GM18951 (cell line): ENCODE measurements around the gene CBX4.
"Not testable (repeated sequence)": the region's sequence is repeated elsewhere in the genome, so short reads cannot be mapped to it uniquely, and the experiment has no call there.

Source experiments
- POLR2A ChIP-seq: IDR thresholded peaks from 4 replicates; pipeline ENCODE4 v1.6.1; 2011; ENCODE audit warnings: mild to moderate bottlenecking; ENCODE audit not compliant: insufficient read length, insufficient read depth; ENCODE audit errors: extremely low read depth
- in situ Hi-C: fragments of 300-500 bp; cut with MboI; formaldehyde crosslinking; loops from one replicate; pipeline ENCODE4 v1.12.0; 2022; ENCODE audit warnings: low sequenced_read_pairs, mixed read lengths, inconsistent platforms; ENCODE audit not compliant: unreplicated experiment

Gene CBX4

GRCh38 chr17:79865351-79866210 is 26.3 kb upstream of the CBX4 start:
- in situ Hi-C loops, result no loop called here
- no peak for TF ChIP-seq POLR2A

- no peak for TF ChIP-seq POLR2A
- in situ Hi-C loops, result no loop called here
Observed at GRCh38 chr17:79864617-79865250, 25.5 kb upstream of the CBX4 start.

- in situ Hi-C loops, result no loop called here
- TF ChIP-seq POLR2A, result no peak
Observed at GRCh38 chr17:79864147-79864546, 24.9 kb upstream of the CBX4 start.

GRCh38 chr17:79862771-79863440 is 23.7 kb upstream of the CBX4 start:
- in situ Hi-C loops, result no loop called here
- TF ChIP-seq POLR2A, result no peak

- in situ Hi-C loops, result no loop called here
- TF ChIP-seq POLR2A, result no peak
Observed at GRCh38 chr17:79862238-79862637, 23.0 kb upstream of the CBX4 start.

- in situ Hi-C loops, result no loop called here
- no peak for TF ChIP-seq POLR2A
Observed at GRCh38 chr17:79861413-79862216, 22.4 kb upstream of the CBX4 start.

- in situ Hi-C loops, result no loop called here
- no peak for TF ChIP-seq POLR2A
Observed at GRCh38 chr17:79859676-79860615, 20.7 kb upstream of the CBX4 start.

- in situ Hi-C loops, result no loop called here
Observed at GRCh38 chr17:79857095-79857494, 17.9 kb upstream of the CBX4 start.

GRCh38 chr17:79855331-79856124 is 16.3 kb upstream of the CBX4 start:
- in situ Hi-C loops, result no loop called here
- no peak for TF ChIP-seq POLR2A

More at GRCh38 chr17:79857095-79857494, 17.9 kb upstream of the CBX4 start:
- no peak for TF ChIP-seq POLR2A

- no peak for TF ChIP-seq POLR2A
- in situ Hi-C loops, result no loop called here
Observed at GRCh38 chr17:79854080-79855060, 15.1 kb upstream of the CBX4 start.

- in situ Hi-C loops, result not testable (repeated sequence)
Observed at GRCh38 chr17:79853168-79853567, 13.9 kb upstream of the CBX4 start.
